Coronary artery (tissue), 2 donors: ENCODE results near the gene PRKG1.
"Not testable (repeated sequence)": the region's sequence is repeated elsewhere in the genome, so short reads cannot be mapped to it uniquely, and the experiment has no call there.

Experiments
- DNase-seq: peaks from one replicate; pipeline ENCODE4 v3.0.0-alpha.2; 2017; ENCODE audit warnings: low spot score
- H3K27ac ChIP-seq, 2 donors: fragments of 200-600 bp; sonication (generic); one replicate each; pipeline ENCODE4 v1.5.1; 2016 to 2019
- H3K4me3 ChIP-seq: fragments of 200-600 bp; sonication (generic); 2 replicates; pipeline ENCODE4 v1.5.1; 2016; ENCODE audit warnings: mild to moderate bottlenecking, moderate library complexity
- CTCF ChIP-seq: fragments of 200-600 bp; sonication (generic); IDR thresholded peaks from one replicate; pipeline ENCODE4 v1.5.1; 2019; ENCODE audit warnings: antibody characterized with exemption

PRKG1 gene

GRCh38 chr10:51552879-51553278 lies 478.6 kb downstream of the PRKG1 start:
- H3K27ac ChIP-seq = no peak overlapping the region
- H3K4me3 ChIP-seq = no peak overlapping the region
- no peak for TF ChIP-seq CTCF
- DNase-seq = no peak

GRCh38 chr10:51564896-51565510 lies 490.7 kb downstream of the PRKG1 start:
- Histone ChIP-seq H3K4me3 (no peak overlapping the region), H3K27ac (no peak overlapping the region)
- TF ChIP-seq CTCF = no peak
- DNase-seq = no peak

DNA sequence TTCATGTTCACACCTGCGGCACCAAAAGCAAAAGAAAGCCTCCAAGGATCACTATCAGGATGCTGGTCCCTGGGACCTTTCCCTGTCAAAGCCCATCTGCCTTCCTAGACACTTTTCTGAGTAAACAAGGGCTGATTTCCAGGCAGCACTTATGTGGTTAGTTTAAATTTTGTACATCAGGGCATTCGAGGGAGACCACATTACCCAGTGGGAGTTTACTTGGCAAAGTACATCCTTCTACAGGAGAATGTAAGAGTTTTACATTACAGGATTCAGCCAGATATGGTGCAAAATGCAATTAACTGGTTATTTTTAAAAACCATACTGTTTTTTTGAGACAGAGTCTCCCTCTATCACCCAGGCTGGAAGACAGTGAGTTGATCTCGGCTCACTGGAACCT lies 493.0 kb downstream of the PRKG1 start:
- no peak for TF ChIP-seq CTCF
- no peak for DNase-seq
- H3K27ac ChIP-seq = no peak overlapping the region
- H3K4me3 ChIP-seq = no peak overlapping the region

GRCh38 chr10:51569467-51569866 lies 495.2 kb downstream of the PRKG1 start:
- no peak overlapping the region for H3K27ac ChIP-seq
- no peak for TF ChIP-seq CTCF
- no peak for DNase-seq
- no peak overlapping the region for H3K4me3 ChIP-seq

DNA sequence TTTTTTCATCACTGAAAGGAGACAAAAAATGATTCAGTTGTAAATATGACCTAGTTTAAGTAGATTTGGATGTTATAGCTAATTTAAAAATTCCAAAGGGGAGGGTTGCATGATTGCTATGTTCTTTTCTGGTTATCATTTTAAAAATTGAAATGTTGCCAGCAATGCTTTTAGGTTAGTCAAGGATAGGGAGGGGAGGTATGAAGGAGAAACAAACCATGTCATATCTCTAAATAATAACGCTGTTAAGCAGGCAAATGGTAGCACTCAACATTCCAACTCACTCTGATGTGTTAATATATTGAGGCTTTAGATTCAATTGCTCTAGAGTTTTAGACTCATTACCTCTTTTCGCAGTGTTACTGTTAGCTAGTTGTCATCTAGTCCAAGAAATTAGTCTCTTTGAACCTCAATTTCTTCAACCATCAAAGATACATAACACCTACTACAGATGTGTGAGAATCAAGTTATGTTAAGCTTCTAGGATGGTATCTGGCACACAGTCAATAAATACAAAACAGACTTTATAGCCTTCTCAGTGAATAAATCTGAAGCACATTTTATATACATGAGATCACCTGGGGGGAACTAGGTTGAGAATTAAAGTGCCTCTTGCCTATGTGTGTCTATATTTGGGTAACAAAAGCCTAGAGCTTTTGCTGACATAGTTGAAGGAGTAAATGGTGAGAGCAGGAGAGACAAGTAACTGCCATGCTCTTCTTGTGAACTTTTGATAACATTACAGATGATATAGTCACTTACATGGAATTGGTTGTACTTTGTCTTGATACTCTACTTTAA lies 500.2 kb downstream of the PRKG1 start:
- DNase-seq = no peak
- H3K27ac ChIP-seq = no peak overlapping the region
- no peak overlapping the region for H3K4me3 ChIP-seq
- TF ChIP-seq CTCF = no peak

DNA sequence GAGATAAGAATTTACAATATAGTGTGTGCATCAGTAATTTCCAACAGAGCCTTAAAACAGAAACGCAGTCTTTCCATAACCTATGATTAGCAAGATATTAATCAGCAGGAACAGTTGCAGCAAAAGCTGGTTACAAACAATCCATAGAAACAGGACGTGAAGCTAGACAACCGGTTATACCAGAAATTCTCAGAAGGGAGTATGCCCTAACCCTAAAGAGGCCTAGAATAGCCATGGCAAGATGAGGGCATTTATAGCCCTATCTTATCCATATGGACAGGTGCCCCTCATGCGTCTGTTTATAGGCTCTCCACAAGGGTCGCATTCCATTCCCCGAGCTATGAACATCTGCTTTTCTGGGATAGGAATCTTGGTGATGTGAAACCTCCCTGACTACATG lies 506.9 kb downstream of the PRKG1 start:
- DNase-seq, H3K4me3 ChIP-seq, H3K27ac ChIP-seq: not testable (repeated sequence)

DNA sequence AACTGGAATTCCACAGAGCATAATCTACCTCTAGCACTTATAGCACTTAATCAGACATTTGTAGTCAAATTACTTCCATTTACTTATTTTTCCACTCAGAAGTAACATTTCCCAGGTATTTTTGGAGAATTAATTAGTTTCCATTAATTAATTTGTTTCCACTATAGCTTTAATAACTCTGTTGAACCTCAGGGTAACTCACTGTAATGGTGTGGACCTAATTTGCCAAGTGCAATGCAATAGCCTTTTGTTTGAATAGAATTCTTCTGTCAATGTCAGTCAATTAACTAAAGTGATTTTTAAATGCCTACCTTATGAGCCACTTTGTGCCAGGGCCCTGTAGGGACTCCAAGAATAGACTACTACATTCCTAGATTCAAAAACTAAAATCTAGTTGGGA lies 509.7 kb downstream of the PRKG1 start:
- TF ChIP-seq CTCF = no peak
- Histone ChIP-seq H3K4me3 (no peak overlapping the region), H3K27ac (no peak overlapping the region)
- no peak for DNase-seq
